ENCODE data around the gene TPP2. TPM values are rescaled to one million over a fixed set of nuclear protein-coding genes. Genes with fewer than 3 reads are reported as not detected.

TPP2 gene
- total RNA-seq, 1 experiment from 2014 or later: 35.1 TPM

GRCh38 chr13:102724923-102725322, 128.1 kb downstream of the TPP2 start:
- peak; percentile 12 to 87 for DNase-seq

GRCh38 chr13:102726430-102726829, 129.6 kb downstream of the TPP2 start:
- no peak for DNase-seq
- TF ChIP-seq CTCF (conservative IDR thresholded peaks at IDR 0.05): no peak
- TF ChIP-seq EZH2 (IDR thresholded peaks at IDR 0.05; ENCODE audit: low read depth): no peak
- Histone ChIP-seq H3K36me3 (ENCODE audit: low read depth) (no peaks in the 10 kb centered on the region), H3K27me3 (ENCODE audit: insufficient read depth, low read depth) (no peaks in the 10 kb centered on the region), H2AFZ (no peak overlapping the region), H3K4me3 (no peak overlapping the region), H3K9me3 (ENCODE audit: insufficient read depth, low read depth) (no peaks in the 10 kb centered on the region), H3F3A (ENCODE audit: insufficient read depth, low read depth) (no peaks in the 10 kb centered on the region; the same call in 1 of the 2 replicates), H3K27ac (no peak overlapping the region), H4K20me1 (ENCODE audit: insufficient read depth) (no peaks in the 10 kb centered on the region), H3K4me2 (no peak overlapping the region), H3K79me2 (ENCODE audit: low read depth) (no peaks in the 10 kb centered on the region), H3K9me2 (ENCODE audit: insufficient read depth) (no peaks in the 10 kb centered on the region), H3K4me1 (replicated peaks; ENCODE audit: insufficient read depth) (peaks cover 17% of the 10 kb centered on the region)
- no TSS peak for BruUV-seq (replicated peaks)
- intact Hi-C loops (cut with micrococcal nuclease; ENCODE audit: unreplicated experiment): loop anchor here (5.0 kb wide), 2 partner anchors 74 to 76 kb away; no protein-coding TSS in a partner anchor
- POLR2A ChIA-PET (ENCODE audit: unreplicated experiment): no interaction called here
- CTCF ChIA-PET: no interaction called here

More at GRCh38 chr13:102724923-102725322, 128.1 kb downstream of the TPP2 start:
- H3K27ac ChIP-seq: 0 out of 2 replicates have a peak overlapping the region, but pooled peaks have one; percentile 38
- H3K4me2 ChIP-seq: peak overlapping the region; percentile 61
- no peaks in the 10 kb centered on the region; the same call in 1 of the 2 replicates for H3F3A ChIP-seq (ENCODE audit: insufficient read depth, low read depth)
- H3K27me3 ChIP-seq (ENCODE audit: insufficient read depth, low read depth): no peaks in the 10 kb centered on the region
- H3K36me3 ChIP-seq (ENCODE audit: low read depth): no peaks in the 10 kb centered on the region
- no peaks in the 10 kb centered on the region for H3K79me2 ChIP-seq (ENCODE audit: low read depth)
- H4K20me1 ChIP-seq (ENCODE audit: insufficient read depth): no peaks in the 10 kb centered on the region
- no peaks in the 10 kb centered on the region for H3K9me3 ChIP-seq (ENCODE audit: insufficient read depth, low read depth)
- CTCF ChIA-PET: interaction anchor here (0.6 to 1.2 kb wide), 7 partner anchors 10 to 133 kb away, joined by 3 to 6 read pairs (median 4); no protein-coding TSS in a partner anchor
- H3K4me3 ChIP-seq: no peak overlapping the region
- H3K9me2 ChIP-seq (ENCODE audit: insufficient read depth): no peaks in the 10 kb centered on the region
- intact Hi-C loops (cut with micrococcal nuclease; ENCODE audit: unreplicated experiment): loop anchor here (1.0 to 5.0 kb wide), 4 partner anchors 73 to 144 kb away; no protein-coding TSS in a partner anchor
- peaks cover 12% of the 10 kb centered on the region for H3K4me1 ChIP-seq (replicated peaks; ENCODE audit: insufficient read depth)
- TF ChIP-seq CTCF (conservative IDR thresholded peaks at IDR 0.05): peak; percentile 78
- TF ChIP-seq EZH2 (IDR thresholded peaks at IDR 0.05; ENCODE audit: low read depth): no peak
- POLR2A ChIA-PET (ENCODE audit: unreplicated experiment): interaction anchor here (0.7 to 1.0 kb wide), 2 partner anchors 74 to 133 kb away, joined by 3 to 6 read pairs; no protein-coding TSS in a partner anchor
- H2AFZ ChIP-seq: peak overlapping the region; percentile 71; the same call in 1 of the 2 replicates
- no TSS peak for BruUV-seq (replicated peaks)

Other genes with a start within 250 kb of the TPP2 start
- not detected in 2 replicates for gene FGF14, start 194.9 kb upstream of the TPP2 start, total RNA-seq (2021)
- not detected in 2 replicates for gene METTL21C, start 98.1 kb downstream of the TPP2 start, total RNA-seq (2021)
- gene TEX30, start 176.8 kb downstream of the TPP2 start, total RNA-seq (2021): 9.3 and 13.1 TPM in 2 replicates
- gene POGLUT2, start 202.0 kb downstream of the TPP2 start, total RNA-seq (2021): 2.8 and 3.2 TPM in 2 replicates
- 12.5 and 17.5 TPM in 2 replicates for gene BIVM, start 202.1 kb downstream of the TPP2 start, total RNA-seq (2021)
- gene ERCC5, start 249.0 kb downstream of the TPP2 start, total RNA-seq (2021): 33.9 and 38.2 TPM in 2 replicates